ENCODE measurements around the gene SLC6A13.

Gene SLC6A13

GRCh38 chr12:247271-247670 is 15.4 kb downstream of the SLC6A13 start:
- DNase-seq (ENCODE audit: low read depth), result no peak
- no peak overlapping the region for H3K4me3 ChIP-seq (ENCODE audit: control insufficient read depth, low read depth, low read length)
- TF ChIP-seq, protein P1, sequence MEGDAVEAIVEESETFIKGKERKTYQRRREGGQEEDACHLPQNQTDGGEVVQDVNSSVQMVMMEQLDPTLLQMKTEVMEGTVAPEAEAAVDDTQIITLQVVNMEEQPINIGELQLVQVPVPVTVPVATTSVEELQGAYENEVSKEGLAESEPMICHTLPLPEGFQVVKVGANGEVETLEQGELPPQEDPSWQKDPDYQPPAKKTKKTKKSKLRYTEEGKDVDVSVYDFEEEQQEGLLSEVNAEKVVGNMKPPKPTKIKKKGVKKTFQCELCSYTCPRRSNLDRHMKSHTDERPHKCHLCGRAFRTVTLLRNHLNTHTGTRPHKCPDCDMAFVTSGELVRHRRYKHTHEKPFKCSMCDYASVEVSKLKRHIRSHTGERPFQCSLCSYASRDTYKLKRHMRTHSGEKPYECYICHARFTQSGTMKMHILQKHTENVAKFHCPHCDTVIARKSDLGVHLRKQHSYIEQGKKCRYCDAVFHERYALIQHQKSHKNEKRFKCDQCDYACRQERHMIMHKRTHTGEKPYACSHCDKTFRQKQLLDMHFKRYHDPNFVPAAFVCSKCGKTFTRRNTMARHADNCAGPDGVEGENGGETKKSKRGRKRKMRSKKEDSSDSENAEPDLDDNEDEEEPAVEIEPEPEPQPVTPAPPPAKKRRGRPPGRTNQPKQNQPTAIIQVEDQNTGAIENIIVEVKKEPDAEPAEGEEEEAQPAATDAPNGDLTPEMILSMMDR (conservative IDR thresholded peaks at IDR 0.05; ENCODE audit: control insufficient read depth, insufficient read depth, low read depth, low read length), result no peak

DNA sequence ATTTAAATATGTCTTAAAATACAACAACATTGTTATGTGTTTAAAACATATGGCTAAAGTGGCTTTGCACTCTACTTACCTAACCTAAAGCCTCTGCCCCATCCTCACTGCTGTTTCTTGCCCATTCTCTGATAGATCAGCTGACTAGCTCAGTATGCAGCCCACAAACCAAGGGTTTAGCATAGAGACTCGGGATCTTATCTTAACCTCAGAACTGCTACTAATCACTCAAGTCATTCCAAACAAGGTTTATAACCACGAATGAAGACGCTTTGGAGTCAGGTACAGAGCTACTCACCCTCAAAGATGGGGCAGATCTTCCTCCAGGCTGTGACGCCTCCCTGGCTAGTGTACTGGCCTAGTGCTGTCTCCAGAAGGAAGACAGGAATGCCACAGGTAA is 19.3 kb downstream of the SLC6A13 start:
- H3K4me3 ChIP-seq (ENCODE audit: control insufficient read depth, low read depth, low read length), result no peak overlapping the region
- TF ChIP-seq, protein P1 (conservative IDR thresholded peaks at IDR 0.05; ENCODE audit: control insufficient read depth, insufficient read depth, low read depth, low read length), result no peak
- DNase-seq (ENCODE audit: low read depth), result no peak

- TF ChIP-seq, protein P1 (conservative IDR thresholded peaks at IDR 0.05; ENCODE audit: control insufficient read depth, insufficient read depth, low read depth, low read length), result no peak
- no peak overlapping the region for H3K4me3 ChIP-seq (ENCODE audit: control insufficient read depth, low read depth, low read length)
- DNase-seq (ENCODE audit: low read depth), result no peak
Observed at GRCh38 chr12:242496-242895, 20.1 kb downstream of the SLC6A13 start.

DNA sequence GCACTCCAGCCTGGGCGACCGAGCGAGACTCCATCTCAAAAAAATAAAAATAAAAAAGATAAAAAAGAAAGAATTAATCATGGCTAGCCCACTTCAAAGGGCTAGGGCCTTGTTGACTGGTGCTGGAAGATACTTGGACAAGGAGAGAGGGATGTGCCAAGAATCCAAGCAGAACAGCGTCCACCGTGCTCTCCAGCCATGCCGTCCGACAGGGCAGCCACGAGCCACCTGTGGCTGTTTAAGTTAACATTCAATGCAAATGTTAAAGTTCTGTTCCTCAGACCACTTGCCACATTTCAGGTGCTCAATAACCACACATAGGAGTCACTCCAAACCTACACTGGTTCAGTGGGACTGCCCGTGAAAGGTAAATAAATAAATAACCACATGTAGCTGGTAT is 21.4 kb downstream of the SLC6A13 start:
- TF ChIP-seq, protein P1 (conservative IDR thresholded peaks at IDR 0.05; ENCODE audit: control insufficient read depth, insufficient read depth, low read depth, low read length), result no peak
- no peak overlapping the region for H3K4me3 ChIP-seq (ENCODE audit: control insufficient read depth, low read depth, low read length)
- no peak for DNase-seq (ENCODE audit: low read depth)

DNA sequence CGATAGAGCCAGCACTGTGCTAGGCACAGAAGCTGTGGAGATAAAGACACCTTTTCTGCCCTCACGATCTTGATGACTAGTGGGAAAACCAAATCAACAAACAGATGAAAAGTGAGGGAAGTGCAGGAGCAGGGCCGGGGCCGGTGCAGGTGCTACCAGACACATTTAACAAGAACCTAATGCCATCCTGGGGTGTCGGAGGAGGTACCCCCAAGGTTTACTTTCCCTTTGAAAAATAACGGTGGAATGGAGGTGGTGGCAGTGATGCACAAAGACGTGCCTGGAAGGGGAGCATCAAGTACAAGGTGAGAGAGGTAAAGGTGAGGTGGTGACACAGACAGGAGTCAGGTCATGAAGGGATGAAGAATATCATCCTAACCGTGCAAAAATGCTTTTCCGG is 22.1 kb downstream of the SLC6A13 start:
- TF ChIP-seq, protein P1 (conservative IDR thresholded peaks at IDR 0.05; ENCODE audit: control insufficient read depth, insufficient read depth, low read depth, low read length), result no peak
- H3K4me3 ChIP-seq (ENCODE audit: control insufficient read depth, low read depth, low read length), result no peak overlapping the region

DNA sequence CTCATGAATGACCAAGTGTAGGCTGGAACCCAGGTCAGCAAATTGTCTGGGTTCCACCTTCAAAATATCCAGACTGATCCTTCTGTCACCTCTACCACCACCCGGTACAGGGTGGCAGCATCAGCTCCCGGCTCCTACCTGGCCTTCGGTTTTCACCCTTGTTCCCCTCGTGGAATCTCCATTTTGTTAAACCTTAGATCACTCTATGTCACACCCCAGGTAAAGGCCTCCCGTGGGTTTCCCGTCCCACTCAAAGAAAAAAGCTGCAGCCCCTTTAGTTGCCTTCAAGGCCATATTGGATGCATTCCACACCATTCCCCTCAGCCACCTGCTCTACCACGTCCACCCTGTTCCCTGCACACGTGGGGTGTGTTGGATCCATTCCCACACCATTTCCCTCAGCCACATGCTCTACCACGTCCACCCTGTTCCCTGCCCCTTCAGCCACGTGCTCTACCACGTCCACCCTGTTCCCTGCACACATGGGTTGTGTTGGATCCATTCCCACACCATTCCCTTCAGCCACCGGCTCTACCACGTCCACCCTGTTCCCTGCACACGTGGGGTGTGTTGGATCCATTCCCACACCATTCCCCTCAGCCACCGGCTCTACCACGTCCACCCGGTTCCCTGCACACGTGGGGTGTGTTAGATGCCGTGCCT is 23.8 kb downstream of the SLC6A13 start:
- TF ChIP-seq, protein P1 (conservative IDR thresholded peaks at IDR 0.05; ENCODE audit: control insufficient read depth, insufficient read depth, low read depth, low read length), result no peak
- no peak overlapping the region for H3K4me3 ChIP-seq (ENCODE audit: control insufficient read depth, low read depth, low read length)
- DNase-seq (ENCODE audit: low read depth), result no peak

More for the DNA sequence above, 22.1 kb downstream of the SLC6A13 start:
- DNase-seq (ENCODE audit: low read depth), result no peak

- H3K4me3 ChIP-seq (ENCODE audit: control insufficient read depth, low read depth, low read length), result no peak overlapping the region
- TF ChIP-seq, protein P1 (conservative IDR thresholded peaks at IDR 0.05; ENCODE audit: control insufficient read depth, insufficient read depth, low read depth, low read length), result no peak
- DNase-seq (ENCODE audit: low read depth), result no peak
Observed at GRCh38 chr12:238116-238515, 24.5 kb downstream of the SLC6A13 start.

All from fibroblast of mammary gland (primary cell).